ENCODE results near the gene LPCAT1.

- no peak for TF ChIP-seq CTCF (IDR thresholded peaks at IDR 0.05; ENCODE audit: low read depth, low read length, poor library complexity, severe bottlenecking)
- no peak for TF ChIP-seq EZH2phosphoT487 (IDR thresholded peaks at IDR 0.05; ENCODE audit: borderline replicate concordance, low read length)
Observed at GRCh38 chr5:1443991-1444360, 79.8 kb downstream of the LPCAT1 start.
